ENCODE data around the gene PRKCZ. TPM values are rescaled to one million over a fixed set of nuclear protein-coding genes. Genes with fewer than 3 reads are reported as not detected.

PRKCZ gene
- total RNA-seq, 1 donor, result 2.6 TPM

DNA sequence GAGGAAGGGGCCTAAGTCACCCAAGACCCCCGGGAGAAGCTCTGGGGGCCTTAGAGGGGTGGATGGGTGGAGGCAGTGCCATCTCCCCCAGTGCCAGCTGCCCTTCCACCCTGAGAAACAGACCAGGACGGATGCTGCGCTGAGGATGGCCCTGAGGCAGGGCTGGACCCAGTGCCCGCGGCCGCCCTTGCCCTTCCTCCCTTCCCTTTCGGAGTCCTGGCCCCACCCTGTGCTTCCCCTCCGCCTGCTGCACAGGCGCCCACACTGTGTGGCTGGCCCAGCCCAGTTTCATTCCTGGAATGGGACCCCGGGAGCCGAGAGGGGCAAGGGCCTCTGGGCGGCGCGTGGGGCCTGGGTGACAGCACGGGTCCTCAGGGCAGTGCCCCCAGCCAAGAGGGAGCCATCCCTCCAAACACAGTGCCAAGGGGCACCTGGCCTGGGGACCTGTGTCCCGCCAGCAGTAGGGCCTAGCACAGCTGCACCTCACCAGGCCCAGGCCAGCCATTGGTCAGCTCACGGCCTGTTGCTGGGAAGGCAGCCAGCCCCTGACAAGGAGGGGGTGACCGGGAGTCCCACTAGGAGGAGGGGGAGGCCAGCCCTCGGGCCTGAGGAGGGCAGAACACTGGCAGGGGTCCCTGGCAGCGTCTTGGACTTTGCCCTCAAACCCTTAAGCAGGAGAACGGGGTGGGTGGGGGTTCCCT lies 164.5 kb downstream of the PRKCZ start:
- H3K4me3 ChIP-seq (ENCODE audit: low read depth, low read length), result no peak overlapping the region
- no peak for DNase-seq (ENCODE audit: low read depth)
- TF ChIP-seq, protein P1, sequence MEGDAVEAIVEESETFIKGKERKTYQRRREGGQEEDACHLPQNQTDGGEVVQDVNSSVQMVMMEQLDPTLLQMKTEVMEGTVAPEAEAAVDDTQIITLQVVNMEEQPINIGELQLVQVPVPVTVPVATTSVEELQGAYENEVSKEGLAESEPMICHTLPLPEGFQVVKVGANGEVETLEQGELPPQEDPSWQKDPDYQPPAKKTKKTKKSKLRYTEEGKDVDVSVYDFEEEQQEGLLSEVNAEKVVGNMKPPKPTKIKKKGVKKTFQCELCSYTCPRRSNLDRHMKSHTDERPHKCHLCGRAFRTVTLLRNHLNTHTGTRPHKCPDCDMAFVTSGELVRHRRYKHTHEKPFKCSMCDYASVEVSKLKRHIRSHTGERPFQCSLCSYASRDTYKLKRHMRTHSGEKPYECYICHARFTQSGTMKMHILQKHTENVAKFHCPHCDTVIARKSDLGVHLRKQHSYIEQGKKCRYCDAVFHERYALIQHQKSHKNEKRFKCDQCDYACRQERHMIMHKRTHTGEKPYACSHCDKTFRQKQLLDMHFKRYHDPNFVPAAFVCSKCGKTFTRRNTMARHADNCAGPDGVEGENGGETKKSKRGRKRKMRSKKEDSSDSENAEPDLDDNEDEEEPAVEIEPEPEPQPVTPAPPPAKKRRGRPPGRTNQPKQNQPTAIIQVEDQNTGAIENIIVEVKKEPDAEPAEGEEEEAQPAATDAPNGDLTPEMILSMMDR (IDR thresholded peaks at IDR 0.05; ENCODE audit: insufficient read depth, low read depth, low read length), result no peak

DNA sequence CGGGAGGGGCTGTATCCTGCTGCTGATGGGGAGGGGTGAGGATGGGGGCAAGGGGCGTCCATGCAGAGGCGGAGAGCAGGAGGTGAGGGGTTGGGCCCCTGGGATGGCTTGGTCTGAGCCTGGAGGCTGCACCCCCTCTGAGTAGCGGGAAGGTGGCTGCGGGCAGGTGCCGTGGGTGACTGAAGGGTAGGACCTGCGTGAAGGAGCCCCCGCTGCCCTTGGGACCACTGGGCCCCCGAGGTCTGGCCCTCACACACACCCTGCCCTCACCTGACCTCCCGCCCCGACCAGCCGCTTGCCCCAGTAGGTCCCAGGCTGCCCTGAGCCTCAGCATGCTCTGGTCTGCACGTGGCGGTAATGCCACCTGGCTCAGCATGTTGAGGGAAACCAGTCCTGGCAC lies 165.1 kb downstream of the PRKCZ start:
- no peak for DNase-seq (ENCODE audit: low read depth)
- TF ChIP-seq, protein P1 (IDR thresholded peaks at IDR 0.05; ENCODE audit: insufficient read depth, low read depth, low read length), result no peak
- H3K4me3 ChIP-seq (ENCODE audit: low read depth, low read length), result no peak overlapping the region

DNA sequence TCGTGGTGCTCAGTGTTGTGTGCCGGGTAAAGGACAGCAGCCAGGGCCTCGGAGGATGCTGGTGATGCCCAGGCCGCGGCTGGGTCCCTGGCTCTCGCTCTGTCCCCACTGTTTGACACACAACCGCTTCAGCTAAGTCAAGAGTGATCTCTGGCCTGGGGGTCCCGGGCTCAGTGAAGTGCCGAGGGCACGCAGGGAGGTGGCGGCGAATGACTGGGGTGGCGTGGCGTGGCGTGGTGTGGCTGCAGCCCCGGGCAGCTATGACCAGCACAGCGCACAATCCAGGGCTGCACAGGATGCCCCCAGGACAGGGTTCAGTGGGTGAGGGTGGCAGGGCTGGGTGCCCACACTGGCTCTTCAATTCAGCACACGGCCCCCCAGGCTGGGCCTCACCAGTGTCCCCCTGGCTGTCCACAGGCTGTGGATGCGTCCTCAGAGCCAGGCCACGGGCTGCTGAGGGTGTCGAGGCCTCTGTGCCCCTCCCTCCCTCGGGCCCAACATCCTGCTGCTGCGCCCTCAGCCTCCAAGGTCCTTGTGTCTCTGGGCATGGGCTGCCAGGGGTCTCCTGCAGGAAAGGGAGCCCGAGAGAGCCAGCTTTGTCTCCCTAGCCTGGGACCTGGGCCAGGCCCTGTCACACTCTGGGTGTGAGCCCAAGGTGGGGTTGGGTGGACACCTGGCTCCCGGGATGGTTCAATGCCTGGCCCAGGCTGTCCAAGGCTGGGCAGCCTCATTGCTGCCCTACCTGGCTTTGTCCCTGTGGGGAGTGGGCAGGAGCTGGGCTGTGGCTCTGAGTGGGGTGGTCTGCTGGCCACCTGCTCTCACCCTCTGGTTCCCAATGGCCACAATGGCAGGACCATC lies 165.9 kb downstream of the PRKCZ start:
- H3K4me3 ChIP-seq (ENCODE audit: low read depth, low read length), result no peak overlapping the region
- TF ChIP-seq, protein P1 (IDR thresholded peaks at IDR 0.05; ENCODE audit: insufficient read depth, low read depth, low read length), result no peak
- DNase-seq (ENCODE audit: low read depth), result no peak

DNA sequence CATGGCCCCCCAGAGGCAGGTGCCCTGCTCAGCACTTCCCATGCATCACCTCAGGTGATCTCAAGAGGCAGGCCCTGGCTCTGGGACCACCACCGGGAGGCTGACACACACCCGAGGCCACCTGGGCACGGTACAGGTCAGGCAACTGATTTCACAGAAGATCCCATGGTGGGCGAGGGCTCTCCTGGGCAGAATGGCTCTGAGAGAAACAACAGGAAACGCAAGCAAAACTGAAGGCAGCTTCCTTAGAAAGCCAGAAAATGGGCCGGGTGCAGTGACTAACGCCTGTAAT lies 166.5 kb downstream of the PRKCZ start:
- DNase-seq (ENCODE audit: low read depth), result no peak
- TF ChIP-seq, protein P1 (IDR thresholded peaks at IDR 0.05; ENCODE audit: insufficient read depth, low read depth, low read length), result no peak
- H3K4me3 ChIP-seq (ENCODE audit: low read depth, low read length), result no peak overlapping the region

DNA sequence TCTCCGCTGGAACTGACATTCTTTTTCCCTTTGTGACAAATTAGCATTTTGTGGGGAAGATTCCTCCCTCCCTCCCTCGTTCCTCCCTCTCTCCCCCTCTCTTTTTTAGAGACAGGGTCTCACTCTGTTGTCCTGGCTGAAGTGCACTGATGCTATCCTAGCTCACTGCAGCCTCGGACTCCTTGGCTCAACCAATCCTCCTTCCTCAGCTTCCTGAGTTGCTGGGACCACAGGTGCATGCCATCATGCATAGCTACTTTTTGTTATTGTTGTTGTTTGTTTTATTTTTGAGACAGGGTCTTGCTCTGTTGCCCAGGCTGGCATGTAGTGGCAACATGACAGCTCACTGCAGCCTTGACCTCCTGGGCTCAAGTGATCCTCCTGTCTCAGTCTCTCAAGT lies 171.1 kb downstream of the PRKCZ start:
- TF ChIP-seq, protein P1 (IDR thresholded peaks at IDR 0.05; ENCODE audit: insufficient read depth, low read depth, low read length), result no peak
- DNase-seq (ENCODE audit: low read depth), result no peak

DNA sequence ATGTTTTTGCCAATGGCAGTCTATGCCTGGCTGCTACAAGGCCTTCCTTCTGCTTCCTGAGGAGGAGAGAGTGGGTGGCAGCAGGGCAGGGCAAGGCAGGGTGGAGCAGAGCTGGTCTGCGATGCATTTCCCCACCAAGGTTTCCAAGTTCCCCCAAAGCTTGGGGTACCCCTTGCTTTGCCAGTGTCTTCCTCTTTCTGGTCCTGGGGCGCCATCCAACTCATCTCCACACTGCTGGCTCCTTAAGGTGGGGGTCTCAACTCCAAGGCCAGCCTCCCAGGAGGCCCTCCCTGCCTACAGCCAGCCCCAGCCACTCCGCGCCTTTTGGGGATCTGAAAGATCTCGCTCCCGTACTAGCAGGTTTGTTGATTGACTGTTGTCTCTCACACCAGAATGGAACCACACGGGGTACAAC lies 174.0 kb downstream of the PRKCZ start:
- TF ChIP-seq, protein P1 (IDR thresholded peaks at IDR 0.05; ENCODE audit: insufficient read depth, low read depth, low read length), result no peak
- no peak overlapping the region for H3K4me3 ChIP-seq (ENCODE audit: low read depth, low read length)
- no peak for DNase-seq (ENCODE audit: low read depth)

More for the DNA sequence above, 171.1 kb downstream of the PRKCZ start:
- H3K4me3 ChIP-seq (ENCODE audit: low read depth, low read length), result no peak overlapping the region

All from fibroblast of villous mesenchyme (primary cell).